ENCODE data around the gene TEX35.

TEX35 gene

GRCh38 chr1:178563099-178563820 is 50.4 kb downstream of the TEX35 start:
- Histone ChIP-seq H3K4me3 (ENCODE audit: low read length) (no peak overlapping the region), H3F3A (ENCODE audit: insufficient read depth, low read length) (no peaks in the 10 kb centered on the region), H2AFZ (ENCODE audit: low read length) (no peak overlapping the region), H3K9me2 (replicated peaks; ENCODE audit: insufficient read depth, low read length) (no peaks in the 10 kb centered on the region), H4K20me1 (ENCODE audit: insufficient read depth, low read length) (no peaks in the 10 kb centered on the region), H3K9me3 (replicated peaks; ENCODE audit: insufficient read depth, low read length) (no peaks in the 10 kb centered on the region), H3K36me3 (replicated peaks; ENCODE audit: insufficient read depth, low read length) (no peaks in the 10 kb centered on the region), H3K27me3 (replicated peaks; ENCODE audit: insufficient read depth, low read length) (no peaks in the 10 kb centered on the region), H3K79me2 (ENCODE audit: low read length) (no peaks in the 10 kb centered on the region), H3K4me2 (ENCODE audit: low read depth, low read length) (no peak overlapping the region), H3K4me1 (ENCODE audit: low read length) (no peaks in the 10 kb centered on the region), H3K27ac (ENCODE audit: low read length) (no peak overlapping the region), H3K9ac (ENCODE audit: low read length) (no peak overlapping the region)
- DNase-seq: no peak
- TF ChIP-seq, protein P1, sequence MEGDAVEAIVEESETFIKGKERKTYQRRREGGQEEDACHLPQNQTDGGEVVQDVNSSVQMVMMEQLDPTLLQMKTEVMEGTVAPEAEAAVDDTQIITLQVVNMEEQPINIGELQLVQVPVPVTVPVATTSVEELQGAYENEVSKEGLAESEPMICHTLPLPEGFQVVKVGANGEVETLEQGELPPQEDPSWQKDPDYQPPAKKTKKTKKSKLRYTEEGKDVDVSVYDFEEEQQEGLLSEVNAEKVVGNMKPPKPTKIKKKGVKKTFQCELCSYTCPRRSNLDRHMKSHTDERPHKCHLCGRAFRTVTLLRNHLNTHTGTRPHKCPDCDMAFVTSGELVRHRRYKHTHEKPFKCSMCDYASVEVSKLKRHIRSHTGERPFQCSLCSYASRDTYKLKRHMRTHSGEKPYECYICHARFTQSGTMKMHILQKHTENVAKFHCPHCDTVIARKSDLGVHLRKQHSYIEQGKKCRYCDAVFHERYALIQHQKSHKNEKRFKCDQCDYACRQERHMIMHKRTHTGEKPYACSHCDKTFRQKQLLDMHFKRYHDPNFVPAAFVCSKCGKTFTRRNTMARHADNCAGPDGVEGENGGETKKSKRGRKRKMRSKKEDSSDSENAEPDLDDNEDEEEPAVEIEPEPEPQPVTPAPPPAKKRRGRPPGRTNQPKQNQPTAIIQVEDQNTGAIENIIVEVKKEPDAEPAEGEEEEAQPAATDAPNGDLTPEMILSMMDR (IDR thresholded peaks at IDR 0.05; ENCODE audit: low read length): no peak
- TF ChIP-seq EZH2phosphoT487 (IDR thresholded peaks at IDR 0.05; ENCODE audit: low read length) (no peak), EZH2 (optimal IDR thresholded peaks at IDR 0.05; ENCODE audit: low read depth, low read length) (no peak)

- H3K4me3 ChIP-seq (ENCODE audit: low read length): no peak overlapping the region
- H3K4me1 ChIP-seq (ENCODE audit: low read length): no peaks in the 10 kb centered on the region
- no peaks in the 10 kb centered on the region for H3K36me3 ChIP-seq (replicated peaks; ENCODE audit: insufficient read depth, low read length)
- H3K9ac ChIP-seq (ENCODE audit: low read length): no peak overlapping the region
- no peaks in the 10 kb centered on the region for H4K20me1 ChIP-seq (ENCODE audit: insufficient read depth, low read length)
- no peak overlapping the region for H2AFZ ChIP-seq (ENCODE audit: low read length)
- TF ChIP-seq EZH2phosphoT487 (IDR thresholded peaks at IDR 0.05; ENCODE audit: low read length): no peak
- TF ChIP-seq, protein P1 (IDR thresholded peaks at IDR 0.05; ENCODE audit: low read length): no peak
- TF ChIP-seq EZH2 (optimal IDR thresholded peaks at IDR 0.05; ENCODE audit: low read depth, low read length): no peak
- H3K9me3 ChIP-seq (replicated peaks; ENCODE audit: insufficient read depth, low read length): no peaks in the 10 kb centered on the region
- H3K9me2 ChIP-seq (replicated peaks; ENCODE audit: insufficient read depth, low read length): no peaks in the 10 kb centered on the region
- no peak overlapping the region for H3K27ac ChIP-seq (ENCODE audit: low read length)
- H3K79me2 ChIP-seq (ENCODE audit: low read length): no peaks in the 10 kb centered on the region
- no peaks in the 10 kb centered on the region for H3K27me3 ChIP-seq (replicated peaks; ENCODE audit: insufficient read depth, low read length)
- H3F3A ChIP-seq (ENCODE audit: insufficient read depth, low read length): no peaks in the 10 kb centered on the region
- no peak overlapping the region for H3K4me2 ChIP-seq (ENCODE audit: low read depth, low read length)
- no peak for DNase-seq
Observed at GRCh38 chr1:178564086-178564782, 51.3 kb downstream of the TEX35 start.

- Histone ChIP-seq H4K20me1 (ENCODE audit: insufficient read depth, low read length) (no peaks in the 10 kb centered on the region), H3K9me2 (replicated peaks; ENCODE audit: insufficient read depth, low read length) (no peaks in the 10 kb centered on the region), H3K9me3 (replicated peaks; ENCODE audit: insufficient read depth, low read length) (no peaks in the 10 kb centered on the region), H3K27ac (ENCODE audit: low read length) (no peak overlapping the region), H3K27me3 (replicated peaks; ENCODE audit: insufficient read depth, low read length) (no peaks in the 10 kb centered on the region), H3K4me3 (ENCODE audit: low read length) (no peak overlapping the region), H3K4me1 (ENCODE audit: low read length) (no peaks in the 10 kb centered on the region), H2AFZ (ENCODE audit: low read length) (no peak overlapping the region), H3K36me3 (replicated peaks; ENCODE audit: insufficient read depth, low read length) (no peaks in the 10 kb centered on the region), H3K79me2 (ENCODE audit: low read length) (no peaks in the 10 kb centered on the region), H3F3A (ENCODE audit: insufficient read depth, low read length) (no peaks in the 10 kb centered on the region), H3K4me2 (ENCODE audit: low read depth, low read length) (no peak overlapping the region), H3K9ac (ENCODE audit: low read length) (no peak overlapping the region)
- TF ChIP-seq EZH2 (optimal IDR thresholded peaks at IDR 0.05; ENCODE audit: low read depth, low read length): no peak
- no peak for TF ChIP-seq EZH2phosphoT487 (IDR thresholded peaks at IDR 0.05; ENCODE audit: low read length)
- TF ChIP-seq, protein P1 (IDR thresholded peaks at IDR 0.05; ENCODE audit: low read length): no peak
- DNase-seq: no peak
Observed at GRCh38 chr1:178564783-178565180, 51.9 kb downstream of the TEX35 start.
